ENCODE data around the gene POLR2I. TPM values are rescaled to one million over a fixed set of nuclear protein-coding genes. Genes with fewer than 3 reads are reported as not detected.

Gene POLR2I
- total RNA-seq, 1 donor from 2014 or later, result 44.0 TPM

DNA sequence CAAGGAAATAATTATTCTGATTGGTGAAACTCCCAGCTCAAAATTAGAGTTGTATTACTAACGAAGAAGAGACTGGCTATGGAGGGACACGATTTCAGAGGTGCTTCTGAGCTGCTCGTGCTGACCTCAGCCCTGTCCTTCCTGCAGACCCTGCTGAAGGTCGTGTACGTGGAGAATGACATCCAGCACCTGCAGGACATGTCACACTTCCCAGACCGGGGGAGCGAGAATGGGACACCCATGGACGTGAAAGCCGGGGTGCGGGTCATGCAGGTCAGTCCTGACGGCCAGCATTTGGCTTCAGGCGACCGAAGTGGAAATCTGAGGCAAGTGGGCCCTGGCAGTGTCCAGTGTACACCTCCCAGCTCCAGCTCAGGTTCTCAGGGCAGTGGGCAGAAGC lies 31.8 kb downstream of the POLR2I start:
- no peaks in the 10 kb centered on the region for H3K4me1 ChIP-seq
- no peaks in the 10 kb centered on the region for H3F3A ChIP-seq (ENCODE audit: low read depth)
- H3K9ac ChIP-seq, result no peak overlapping the region
- H4K20me1 ChIP-seq (ENCODE audit: low read depth), result no peaks in the 10 kb centered on the region
- no peaks in the 10 kb centered on the region for H3K27me3 ChIP-seq
- H3K36me3 ChIP-seq, result peaks cover 3% of the 10 kb centered on the region
- Mint-ChIP-seq H3K36me3 (peaks cover 24% of the 10 kb centered on the region), H3K9me3 (no peaks in the 10 kb centered on the region), H3K27me3 (ENCODE audit: insufficient read depth, low read depth) (no peaks in the 10 kb centered on the region), H3K4me1 (no peaks in the 10 kb centered on the region), H3K27ac (no peak overlapping the region), H3K4me3 (no peak overlapping the region)
- no peak overlapping the region for H2AFZ ChIP-seq (replicated peaks)
- H3K79me2 ChIP-seq (ENCODE audit: low read depth), result no peaks in the 10 kb centered on the region
- H3K27ac ChIP-seq, result no peak overlapping the region
- H3K4me3 ChIP-seq, result no peak overlapping the region
- no peak overlapping the region for H3K4me2 ChIP-seq
- H3K9me3 ChIP-seq (ENCODE audit: low read depth), result no peaks in the 10 kb centered on the region
- DNase-seq (ENCODE audit: low spot score), result no peak
- TF ChIP-seq EZH2 (IDR thresholded peaks at IDR 0.05) (no peak), EZH2phosphoT487 (IDR thresholded peaks at IDR 0.05) (no peak), CTCF (IDR thresholded peaks at IDR 0.05) (no peak)

DNA sequence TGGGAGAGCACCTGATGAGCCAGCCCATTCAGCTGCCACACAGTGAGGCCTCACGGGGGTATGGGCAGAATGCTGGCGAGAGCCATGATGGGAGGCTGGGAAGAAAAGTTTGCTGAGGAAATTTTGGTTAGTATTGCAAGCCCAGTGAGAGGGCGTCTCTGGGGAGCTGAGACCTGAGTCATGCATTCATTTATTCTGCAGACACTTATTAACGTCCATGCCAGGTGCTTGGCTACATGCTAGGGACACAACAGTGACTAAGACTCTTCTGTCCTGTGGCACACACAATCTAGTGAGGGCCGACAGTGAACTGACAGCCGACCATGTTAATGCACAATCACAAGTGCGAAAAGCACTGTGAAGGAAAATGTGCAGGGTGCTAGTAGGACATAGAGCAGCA lies 32.8 kb downstream of the POLR2I start:
- no peak overlapping the region for H3K4me3 Mint-ChIP-seq
- no peaks in the 10 kb centered on the region for H3K9me3 Mint-ChIP-seq
- Histone ChIP-seq H3K27me3 (no peaks in the 10 kb centered on the region), H3K27ac (no peak overlapping the region), H3K36me3 (peaks cover 3% of the 10 kb centered on the region), H3K9ac (no peak overlapping the region), H3K4me1 (no peaks in the 10 kb centered on the region), H3K4me3 (no peak overlapping the region), H2AFZ (replicated peaks) (no peak overlapping the region), H3F3A (ENCODE audit: low read depth) (no peaks in the 10 kb centered on the region), H3K79me2 (ENCODE audit: low read depth) (no peaks in the 10 kb centered on the region), H3K4me2 (no peak overlapping the region), H4K20me1 (ENCODE audit: low read depth) (no peaks in the 10 kb centered on the region), H3K9me3 (ENCODE audit: low read depth) (no peaks in the 10 kb centered on the region)
- DNase-seq (ENCODE audit: low spot score), result no peak
- no peak overlapping the region for H3K27ac Mint-ChIP-seq
- H3K27me3 Mint-ChIP-seq (ENCODE audit: insufficient read depth, low read depth), result no peaks in the 10 kb centered on the region
- TF ChIP-seq EZH2phosphoT487 (IDR thresholded peaks at IDR 0.05) (no peak), EZH2 (IDR thresholded peaks at IDR 0.05) (no peak), CTCF (IDR thresholded peaks at IDR 0.05) (no peak)
- no peaks in the 10 kb centered on the region for H3K4me1 Mint-ChIP-seq
- H3K36me3 Mint-ChIP-seq, result peaks cover 24% of the 10 kb centered on the region

DNA sequence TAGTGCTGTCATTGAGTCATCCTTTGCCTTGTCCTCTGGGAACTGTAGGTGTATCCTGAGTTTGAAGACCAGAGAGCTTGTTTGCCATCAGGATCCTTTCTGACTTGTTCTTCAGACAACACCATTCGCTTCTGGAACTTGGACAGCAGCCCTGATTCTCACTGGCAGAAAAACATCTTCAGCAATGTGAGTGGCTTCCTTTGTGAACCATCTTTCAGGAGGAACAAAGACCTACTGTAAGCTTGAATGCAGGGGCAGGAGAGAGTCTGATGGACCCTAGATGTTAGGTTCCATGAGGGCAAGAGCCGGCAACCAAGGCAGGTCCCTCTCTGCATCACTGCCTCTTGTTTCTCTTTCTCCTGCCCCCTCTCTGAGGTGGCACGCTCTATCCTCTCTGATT lies 33.3 kb downstream of the POLR2I start:
- peaks cover 24% of the 10 kb centered on the region for H3K36me3 Mint-ChIP-seq
- Histone ChIP-seq H3K36me3 (peaks cover 3% of the 10 kb centered on the region), H3F3A (ENCODE audit: low read depth) (no peaks in the 10 kb centered on the region), H2AFZ (replicated peaks) (no peak overlapping the region), H3K9me3 (ENCODE audit: low read depth) (no peaks in the 10 kb centered on the region), H3K4me1 (no peaks in the 10 kb centered on the region), H3K9ac (no peak overlapping the region), H3K79me2 (ENCODE audit: low read depth) (no peaks in the 10 kb centered on the region), H3K27me3 (no peaks in the 10 kb centered on the region), H3K4me2 (no peak overlapping the region), H4K20me1 (ENCODE audit: low read depth) (no peaks in the 10 kb centered on the region), H3K4me3 (no peak overlapping the region), H3K27ac (no peak overlapping the region)
- no peak overlapping the region for H3K27ac Mint-ChIP-seq
- no peaks in the 10 kb centered on the region for H3K27me3 Mint-ChIP-seq (ENCODE audit: insufficient read depth, low read depth)
- H3K4me1 Mint-ChIP-seq, result no peaks in the 10 kb centered on the region
- TF ChIP-seq EZH2phosphoT487 (IDR thresholded peaks at IDR 0.05), result no peak
- TF ChIP-seq CTCF (IDR thresholded peaks at IDR 0.05), result no peak
- TF ChIP-seq EZH2 (IDR thresholded peaks at IDR 0.05), result no peak
- DNase-seq (ENCODE audit: low spot score), result no peak
- H3K4me3 Mint-ChIP-seq, result no peak overlapping the region
- no peaks in the 10 kb centered on the region for H3K9me3 Mint-ChIP-seq
